Endothelial cell (in vitro differentiated cells): Measurements from ENCODE around the gene MOSPD2. TPM values are rescaled to one million over a fixed set of nuclear protein-coding genes. Genes with fewer than 3 reads are reported as not detected.

Experiments used
- DNase-seq: peaks from one replicate; pipeline ENCODE4 v3.0.0; 2021; ENCODE audit warnings: low spot score
- H3K27ac Mint-ChIP-seq: one replicate; pipeline ENCODE4 v1.8.0; 2021; ENCODE audit warnings: mixed read lengths, inconsistent platforms; ENCODE audit not compliant: unreplicated experiment
- H3K27me3 Mint-ChIP-seq: one replicate; pipeline ENCODE4 v1.8.0; 2021; ENCODE audit warnings: mild to moderate bottlenecking, moderate library complexity, mixed read lengths, inconsistent platforms; ENCODE audit not compliant: unreplicated experiment
- H3K36me3 Mint-ChIP-seq: one replicate; pipeline ENCODE4 v1.8.0; 2021; ENCODE audit warnings: mild to moderate bottlenecking, low read depth, mixed read lengths, inconsistent platforms; ENCODE audit not compliant: unreplicated experiment
- H3K4me1 Mint-ChIP-seq: one replicate; pipeline ENCODE4 v1.8.0; 2021; ENCODE audit warnings: mild to moderate bottlenecking, mixed read lengths, inconsistent platforms; ENCODE audit not compliant: unreplicated experiment
- H3K4me3 Mint-ChIP-seq: one replicate; pipeline ENCODE4 v1.8.0; 2021; ENCODE audit warnings: mild to moderate bottlenecking, mixed read lengths, inconsistent platforms; ENCODE audit not compliant: unreplicated experiment
- H3K9me3 Mint-ChIP-seq: one replicate; pipeline ENCODE4 v1.8.0; 2021; ENCODE audit warnings: mixed read lengths, inconsistent platforms; ENCODE audit not compliant: unreplicated experiment
- total RNA-seq: library from RNA; stranded (reverse); fragmentation: NEBNext Ultra II Directional; extraction: Animal tissue kit (Norgen Biotek cat#: 25700); gene quantifications from one replicate; pipeline ENCODE4 v1.2.1, GENCODE V29; 2021; ENCODE audit not compliant: unreplicated experiment
- TF ChIP-seq, protein P1 (sequence below): fragments of 200-600 bp; sonication (generic); IDR thresholded peaks from one replicate; pipeline ENCODE4 v1.5.0; 2021; ENCODE audit warnings: antibody characterized with exemption; ENCODE audit not compliant: unreplicated experiment

MOSPD2 gene
- total RNA-seq, 1 donor from 2014 or later = 10.0 TPM

DNA sequence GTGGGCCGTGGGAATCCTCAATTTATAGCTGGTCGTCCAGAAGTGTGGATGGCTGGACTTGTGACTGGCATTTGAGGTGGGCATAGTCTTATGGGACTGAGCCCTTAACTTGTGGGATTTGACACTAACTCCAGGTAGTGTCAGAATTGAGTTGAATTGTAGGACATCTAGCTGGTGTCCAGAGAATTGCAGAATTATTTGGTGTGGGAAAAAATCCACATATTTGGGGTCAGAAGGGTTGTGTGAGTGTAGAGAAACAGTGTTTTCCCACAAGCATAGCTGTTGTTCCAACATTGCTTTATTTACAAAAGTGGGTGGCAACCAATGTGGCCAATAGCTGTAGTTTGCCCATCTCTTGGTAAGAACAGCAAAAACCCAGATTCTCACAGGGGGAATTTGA lies 91.3 kb downstream of the MOSPD2 start:
- TF ChIP-seq, protein P1, sequence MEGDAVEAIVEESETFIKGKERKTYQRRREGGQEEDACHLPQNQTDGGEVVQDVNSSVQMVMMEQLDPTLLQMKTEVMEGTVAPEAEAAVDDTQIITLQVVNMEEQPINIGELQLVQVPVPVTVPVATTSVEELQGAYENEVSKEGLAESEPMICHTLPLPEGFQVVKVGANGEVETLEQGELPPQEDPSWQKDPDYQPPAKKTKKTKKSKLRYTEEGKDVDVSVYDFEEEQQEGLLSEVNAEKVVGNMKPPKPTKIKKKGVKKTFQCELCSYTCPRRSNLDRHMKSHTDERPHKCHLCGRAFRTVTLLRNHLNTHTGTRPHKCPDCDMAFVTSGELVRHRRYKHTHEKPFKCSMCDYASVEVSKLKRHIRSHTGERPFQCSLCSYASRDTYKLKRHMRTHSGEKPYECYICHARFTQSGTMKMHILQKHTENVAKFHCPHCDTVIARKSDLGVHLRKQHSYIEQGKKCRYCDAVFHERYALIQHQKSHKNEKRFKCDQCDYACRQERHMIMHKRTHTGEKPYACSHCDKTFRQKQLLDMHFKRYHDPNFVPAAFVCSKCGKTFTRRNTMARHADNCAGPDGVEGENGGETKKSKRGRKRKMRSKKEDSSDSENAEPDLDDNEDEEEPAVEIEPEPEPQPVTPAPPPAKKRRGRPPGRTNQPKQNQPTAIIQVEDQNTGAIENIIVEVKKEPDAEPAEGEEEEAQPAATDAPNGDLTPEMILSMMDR = no peak
- Mint-ChIP-seq H3K4me3 (no peak overlapping the region), H3K27ac (no peak overlapping the region), H3K36me3 (no peaks in the 10 kb centered on the region), H3K27me3 (no peaks in the 10 kb centered on the region), H3K4me1 (no peaks in the 10 kb centered on the region), H3K9me3 (no peaks in the 10 kb centered on the region)
- DNase-seq = no peak

Other genes starting within 250 kb of the MOSPD2 start
- 6.0 TPM for gene FANCB, start 352 bp upstream of the MOSPD2 start, total RNA-seq